HepG2 (cell line): ENCODE data around the gene PRDX3. TPM values are rescaled to one million over a fixed set of nuclear protein-coding genes. Genes with fewer than 3 reads are reported as not detected.

Experiments
- ARNTL ChIP-seq: sonication (generic); formaldehyde crosslinking; IDR thresholded peaks from 2 replicates; pipeline ENCODE4 v1.4.0; 2020; ENCODE audit warnings: mild to moderate bottlenecking, missing genetic modification reagents
- ETV5 ChIP-seq: IDR thresholded peaks from 2 replicates; pipeline ENCODE4 v1.6.1; 2018; ENCODE audit warnings: missing biosample characterization, missing genetic modification reagents, inconsistent platforms, borderline replicate concordance
- IKZF1 ChIP-seq: fragments of 450-650 bp; IDR thresholded peaks from 2 replicates; pipeline ENCODE4 v1.7.1; 2016
- KDM4B ChIP-seq: sonication (generic); formaldehyde crosslinking; IDR thresholded peaks from 2 replicates; pipeline ENCODE4 v1.4.0; 2020; ENCODE audit warnings: missing genetic modification reagents
- MED1 ChIP-seq: sonication (generic); formaldehyde crosslinking; IDR thresholded peaks from 2 replicates; pipeline ENCODE4 v1.4.0; 2020; ENCODE audit warnings: missing genetic modification reagents
- MEF2D ChIP-seq: sonication (generic); formaldehyde crosslinking; IDR thresholded peaks from 2 replicates; pipeline ENCODE4 v1.5.1; 2020; ENCODE audit warnings: mild to moderate bottlenecking, missing genetic modification reagents
- NCOA5 ChIP-seq: sonication (generic); formaldehyde crosslinking; IDR thresholded peaks from 2 replicates; pipeline ENCODE4 v1.4.0; 2020; ENCODE audit warnings: missing genetic modification reagents
- STAG1 ChIP-seq: sonication (generic); formaldehyde crosslinking; IDR thresholded peaks from 2 replicates; pipeline ENCODE4 v1.4.0; 2020; ENCODE audit warnings: missing genetic modification reagents
- TBL1XR1 ChIP-seq: fragments of 150-350 bp; IDR thresholded peaks from 2 replicates; pipeline ENCODE4 v1.6.1; 2014; ENCODE audit warnings: borderline replicate concordance, low read length; ENCODE audit not compliant: partially characterized antibody
- TP53 ChIP-seq: sonication (generic); formaldehyde crosslinking; conservative IDR thresholded peaks from 2 replicates; pipeline ENCODE4 v1.4.0; 2020; ENCODE audit warnings: missing genetic modification reagents
- YEATS2 ChIP-seq: sonication (generic); formaldehyde crosslinking; IDR thresholded peaks from 2 replicates; pipeline ENCODE4 v1.4.0; 2020; ENCODE audit warnings: missing genetic modification reagents, borderline replicate concordance
- ZMYM4 ChIP-seq: sonication (generic); formaldehyde crosslinking; IDR thresholded peaks from 2 replicates; pipeline ENCODE4 v1.8.1; 2023; ENCODE audit warnings: mild to moderate bottlenecking, missing genetic modification reagents
- ZNF329 ChIP-seq: sonication (generic); formaldehyde crosslinking; IDR thresholded peaks from 2 replicates; pipeline ENCODE4 v1.9.0; 2021; ENCODE audit warnings: low read depth, mild to moderate bottlenecking, missing genetic modification reagents
- ZNF367 ChIP-seq: sonication (generic); formaldehyde crosslinking; IDR thresholded peaks from 2 replicates; pipeline ENCODE4 v1.4.0; 2020; ENCODE audit warnings: missing genetic modification reagents, borderline replicate concordance
- ZNF451 ChIP-seq: sonication (generic); formaldehyde crosslinking; IDR thresholded peaks from 2 replicates; pipeline ENCODE4 v1.5.0; 2020; ENCODE audit warnings: mild to moderate bottlenecking, missing genetic modification reagents
- ZNF615 ChIP-seq: sonication (generic); formaldehyde crosslinking; IDR thresholded peaks from 2 replicates; pipeline ENCODE4 v1.5.0; 2020; ENCODE audit warnings: mild to moderate bottlenecking, missing genetic modification reagents, borderline replicate concordance
- ZNF672 ChIP-seq: sonication (generic); formaldehyde crosslinking; IDR thresholded peaks from 2 replicates; pipeline ENCODE4 v1.8.1; 2022; ENCODE audit warnings: missing genetic modification reagents
- ZNF674 ChIP-seq: sonication (generic); formaldehyde crosslinking; IDR thresholded peaks from 2 replicates; pipeline ENCODE4 v1.5.0; 2020; ENCODE audit warnings: low read depth, mild to moderate bottlenecking, missing genetic modification reagents
- ZSCAN12 ChIP-seq: sonication (generic); formaldehyde crosslinking; IDR thresholded peaks from 2 replicates; pipeline ENCODE4 v1.9.0; 2021; ENCODE audit warnings: mild to moderate bottlenecking, missing genetic modification reagents
- polyA plus RNA-seq, 8 experiments: library from polyadenylated mRNA; depleted of rRNA in 3 of 8; stranded (reverse) in 7 of 8; unstranded in 1 of 8; fragments of >200 nt; fragmentation: Illumina TruSeq in 4 of 8; extraction: Trizol in 4 of 8; gene quantifications; 2 replicates each; pipeline versions ENCODE4 v1.2.1 to v1.2.3, GENCODE V29; 2011 to 2016; ENCODE audit warnings: low read depth in 4 of 8, missing spikeins in 1 of 8, mixed read lengths in 1 of 8; ENCODE audit not compliant: insufficient read depth in 1 of 8
- total RNA-seq, 5 experiments: library from RNA; depleted of rRNA; stranded (reverse); fragments of >200 nt; fragmentation: Illumina TruSeq; extraction: Trizol; gene quantifications; 2 replicates each; pipeline ENCODE4 v1.2.3, GENCODE V29; 2016; ENCODE audit warnings: low read depth in 1 of 5
- TF ChIP-seq, protein P1 (sequence below): sonication (generic); formaldehyde crosslinking; conservative IDR thresholded peaks from 2 replicates; pipeline ENCODE4 v1.4.0; 2020; ENCODE audit warnings: mild to moderate bottlenecking, missing genetic modification reagents, moderate library complexity
- TF ChIP-seq, protein P2 (sequence below): sonication (generic); formaldehyde crosslinking; IDR thresholded peaks from 2 replicates; pipeline ENCODE4 v1.8.0; 2023; ENCODE audit warnings: mild to moderate bottlenecking, missing genetic modification reagents
- TF ChIP-seq, protein P3 (sequence below): sonication (generic); formaldehyde crosslinking; IDR thresholded peaks from 2 replicates; pipeline ENCODE4 v1.8.0; 2022; ENCODE audit warnings: missing genetic modification reagents, mild to moderate bottlenecking, inconsistent platforms, borderline replicate concordance
- TF ChIP-seq, protein P4 (sequence below): sonication (generic); formaldehyde crosslinking; conservative IDR thresholded peaks from 2 replicates; pipeline ENCODE4 v1.8.0; 2022; ENCODE audit warnings: low read depth, missing genetic modification reagents
- TF ChIP-seq, protein P5 (sequence below): sonication (generic); formaldehyde crosslinking; IDR thresholded peaks from 2 replicates; pipeline ENCODE4 v1.5.1; 2020; ENCODE audit warnings: missing genetic modification reagents, mild to moderate bottlenecking, borderline replicate concordance

The PRDX3 gene
- total and polyA plus RNA-seq, 2 of the 13 experiments (the other 11 are each of a cell fraction or from before 2014, with no cell fraction given): 407 to 565 TPM

DNA sequence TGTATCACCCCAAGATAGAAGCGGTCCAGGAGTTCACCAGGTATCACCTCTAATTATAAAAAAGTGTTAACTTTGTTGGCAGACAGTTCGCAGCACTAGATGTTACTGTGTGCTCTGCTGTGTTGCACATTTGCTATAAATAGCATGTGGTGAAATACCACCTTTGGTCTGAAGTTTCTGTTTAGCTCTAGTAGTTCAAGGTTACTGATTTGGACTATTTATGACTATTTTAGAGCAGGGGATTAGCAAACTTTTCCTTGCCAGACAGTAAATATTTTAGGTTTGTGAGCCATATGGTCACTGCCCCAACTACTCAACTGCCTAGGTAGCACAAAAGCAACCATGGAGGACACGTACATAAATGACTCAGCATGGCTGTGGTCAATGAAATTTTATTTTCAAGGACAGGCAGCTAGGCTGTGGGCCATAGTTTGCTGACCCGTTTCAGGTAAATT is 58.2 kb downstream of the PRDX3 start (continued):
- TF ChIP-seq MEF2D (CRISPR knock-in tag): peak; percentile 100
- peak; percentile 60; the same call in 1 of the 2 replicates for TF ChIP-seq YEATS2 (CRISPR knock-in tag)
- TF ChIP-seq ZNF615 (CRISPR knock-in tag): no peak
- no peak for TF ChIP-seq NCOA5
- TF ChIP-seq, protein P1, sequence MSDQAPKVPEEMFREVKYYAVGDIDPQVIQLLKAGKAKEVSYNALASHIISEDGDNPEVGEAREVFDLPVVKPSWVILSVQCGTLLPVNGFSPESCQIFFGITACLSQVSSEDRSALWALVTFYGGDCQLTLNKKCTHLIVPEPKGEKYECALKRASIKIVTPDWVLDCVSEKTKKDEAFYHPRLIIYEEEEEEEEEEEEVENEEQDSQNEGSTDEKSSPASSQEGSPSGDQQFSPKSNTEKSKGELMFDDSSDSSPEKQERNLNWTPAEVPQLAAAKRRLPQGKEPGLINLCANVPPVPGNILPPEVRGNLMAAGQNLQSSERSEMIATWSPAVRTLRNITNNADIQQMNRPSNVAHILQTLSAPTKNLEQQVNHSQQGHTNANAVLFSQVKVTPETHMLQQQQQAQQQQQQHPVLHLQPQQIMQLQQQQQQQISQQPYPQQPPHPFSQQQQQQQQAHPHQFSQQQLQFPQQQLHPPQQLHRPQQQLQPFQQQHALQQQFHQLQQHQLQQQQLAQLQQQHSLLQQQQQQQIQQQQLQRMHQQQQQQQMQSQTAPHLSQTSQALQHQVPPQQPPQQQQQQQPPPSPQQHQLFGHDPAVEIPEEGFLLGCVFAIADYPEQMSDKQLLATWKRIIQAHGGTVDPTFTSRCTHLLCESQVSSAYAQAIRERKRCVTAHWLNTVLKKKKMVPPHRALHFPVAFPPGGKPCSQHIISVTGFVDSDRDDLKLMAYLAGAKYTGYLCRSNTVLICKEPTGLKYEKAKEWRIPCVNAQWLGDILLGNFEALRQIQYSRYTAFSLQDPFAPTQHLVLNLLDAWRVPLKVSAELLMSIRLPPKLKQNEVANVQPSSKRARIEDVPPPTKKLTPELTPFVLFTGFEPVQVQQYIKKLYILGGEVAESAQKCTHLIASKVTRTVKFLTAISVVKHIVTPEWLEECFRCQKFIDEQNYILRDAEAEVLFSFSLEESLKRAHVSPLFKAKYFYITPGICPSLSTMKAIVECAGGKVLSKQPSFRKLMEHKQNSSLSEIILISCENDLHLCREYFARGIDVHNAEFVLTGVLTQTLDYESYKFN (CRISPR knock-in tag): peak; percentile 96
- TF ChIP-seq ETV5: peak; percentile 54; the same call in 1 of the 2 replicates
- TF ChIP-seq ZNF674: no peak
- no peak for TF ChIP-seq ZNF329 (CRISPR knock-in tag)
- no peak for TF ChIP-seq KDM4B (CRISPR knock-in tag)
- peak; percentile 26 for TF ChIP-seq STAG1
- TF ChIP-seq ARNTL (CRISPR knock-in tag): peak; percentile 61; the same call in 1 of the 2 replicates
- peak; percentile 38 for TF ChIP-seq ZMYM4 (CRISPR knock-in tag)
- TF ChIP-seq, protein P2, sequence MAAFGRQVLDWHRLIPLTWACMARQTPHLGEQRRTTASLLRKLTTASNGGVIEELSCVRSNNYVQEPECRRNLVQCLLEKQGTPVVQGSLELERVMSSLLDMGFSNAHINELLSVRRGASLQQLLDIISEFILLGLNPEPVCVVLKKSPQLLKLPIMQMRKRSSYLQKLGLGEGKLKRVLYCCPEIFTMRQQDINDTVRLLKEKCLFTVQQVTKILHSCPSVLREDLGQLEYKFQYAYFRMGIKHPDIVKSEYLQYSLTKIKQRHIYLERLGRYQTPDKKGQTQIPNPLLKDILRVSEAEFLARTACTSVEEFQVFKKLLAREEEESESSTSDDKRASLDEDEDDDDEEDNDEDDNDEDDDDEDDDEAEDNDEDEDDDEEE: no peak
- TF ChIP-seq IKZF1: no peak
- TF ChIP-seq, protein P3, sequence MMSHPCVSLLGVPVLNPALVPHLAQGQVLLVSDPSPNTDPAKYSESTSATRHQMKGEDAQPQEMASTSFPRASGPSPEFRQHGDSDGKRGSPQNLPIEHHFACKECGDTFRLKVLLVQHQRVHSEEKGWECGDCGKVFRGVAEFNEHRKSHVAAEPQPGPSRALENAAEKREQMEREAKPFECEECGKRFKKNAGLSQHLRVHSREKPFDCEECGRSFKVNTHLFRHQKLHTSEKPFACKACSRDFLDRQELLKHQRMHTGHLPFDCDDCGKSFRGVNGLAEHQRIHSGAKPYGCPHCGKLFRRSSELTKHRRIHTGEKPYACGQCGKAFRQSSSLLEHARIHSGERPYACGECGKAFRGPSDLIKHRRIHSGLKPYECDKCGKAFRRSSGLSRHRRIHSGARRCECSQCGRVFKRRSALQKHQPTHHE (CRISPR knock-in tag): no peak
- TF ChIP-seq, protein P4, sequence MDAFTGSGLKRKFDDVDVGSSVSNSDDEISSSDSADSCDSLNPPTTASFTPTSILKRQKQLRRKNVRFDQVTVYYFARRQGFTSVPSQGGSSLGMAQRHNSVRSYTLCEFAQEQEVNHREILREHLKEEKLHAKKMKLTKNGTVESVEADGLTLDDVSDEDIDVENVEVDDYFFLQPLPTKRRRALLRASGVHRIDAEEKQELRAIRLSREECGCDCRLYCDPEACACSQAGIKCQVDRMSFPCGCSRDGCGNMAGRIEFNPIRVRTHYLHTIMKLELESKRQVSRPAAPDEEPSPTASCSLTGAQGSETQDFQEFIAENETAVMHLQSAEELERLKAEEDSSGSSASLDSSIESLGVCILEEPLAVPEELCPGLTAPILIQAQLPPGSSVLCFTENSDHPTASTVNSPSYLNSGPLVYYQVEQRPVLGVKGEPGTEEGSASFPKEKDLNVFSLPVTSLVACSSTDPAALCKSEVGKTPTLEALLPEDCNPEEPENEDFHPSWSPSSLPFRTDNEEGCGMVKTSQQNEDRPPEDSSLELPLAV (CRISPR knock-in tag): no peak
- TF ChIP-seq ZNF451 (CRISPR knock-in tag): no peak
- TF ChIP-seq ZNF672: no peak
- no peak for TF ChIP-seq ZNF367 (CRISPR knock-in tag)
- TF ChIP-seq TP53 (CRISPR knock-in tag): 0 out of 2 replicates have a peak, but pooled peaks have one; percentile 30
- TF ChIP-seq ZSCAN12: no peak
- TF ChIP-seq MED1 (CRISPR knock-in tag): peak; percentile 96
- TF ChIP-seq TBL1XR1: peak; percentile 98
- TF ChIP-seq, protein P5, sequence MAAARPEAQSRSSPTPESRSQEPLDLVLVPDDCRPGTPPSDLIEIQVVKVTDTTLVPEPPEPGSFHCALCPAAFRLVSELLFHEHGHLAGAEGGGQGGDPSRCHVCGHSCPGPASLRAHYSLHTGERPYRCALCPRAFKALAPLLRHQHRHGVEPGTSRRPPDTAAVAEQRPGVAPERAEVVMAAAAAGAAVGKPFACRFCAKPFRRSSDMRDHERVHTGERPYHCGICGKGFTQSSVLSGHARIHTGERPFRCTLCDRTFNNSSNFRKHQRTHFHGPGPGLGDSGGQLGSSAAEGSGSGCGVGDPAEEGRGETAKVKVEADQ: 0 out of 2 replicates have a peak, but pooled peaks have one; percentile 54
